ENCODE results near the gene DLG4.

Gene DLG4

DNA sequence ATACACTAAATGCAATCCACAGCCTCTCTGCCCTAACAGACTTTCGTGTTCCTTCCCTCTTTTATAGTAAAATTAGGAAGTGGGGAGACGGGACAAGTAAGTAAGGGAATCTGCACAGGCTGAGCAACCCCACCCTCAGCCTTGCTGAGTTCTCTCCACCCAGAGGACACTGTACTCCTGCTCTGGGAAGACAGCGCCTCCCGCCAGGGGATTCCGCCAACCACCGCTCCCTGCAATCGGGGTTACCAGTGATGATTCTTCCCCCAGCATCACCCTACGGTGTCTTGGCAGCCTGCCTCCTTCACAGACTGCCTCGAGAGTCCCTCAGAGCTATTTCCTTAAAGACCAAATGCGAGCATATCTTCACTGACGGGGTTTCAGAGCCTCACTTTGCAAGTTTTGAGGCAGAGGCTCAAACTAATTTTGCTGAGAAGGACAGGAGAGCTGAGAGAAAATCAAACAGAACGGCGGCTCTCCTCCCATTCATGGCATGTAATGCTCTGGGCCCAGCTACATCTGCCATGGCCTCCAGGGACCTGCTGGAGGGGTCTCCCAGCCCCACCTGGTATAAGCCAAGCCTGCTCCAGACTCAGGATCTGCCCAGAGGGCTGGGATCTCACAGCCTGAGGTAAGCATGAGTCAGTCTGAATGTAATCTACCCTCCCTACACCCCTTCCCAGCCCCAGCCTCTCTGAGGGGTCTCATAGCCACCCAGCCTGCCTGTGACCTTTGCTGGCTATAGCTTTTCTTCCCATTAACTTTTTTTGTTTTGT lies 82.3 kb downstream of the DLG4 start:
- TF ChIP-seq, protein P1, sequence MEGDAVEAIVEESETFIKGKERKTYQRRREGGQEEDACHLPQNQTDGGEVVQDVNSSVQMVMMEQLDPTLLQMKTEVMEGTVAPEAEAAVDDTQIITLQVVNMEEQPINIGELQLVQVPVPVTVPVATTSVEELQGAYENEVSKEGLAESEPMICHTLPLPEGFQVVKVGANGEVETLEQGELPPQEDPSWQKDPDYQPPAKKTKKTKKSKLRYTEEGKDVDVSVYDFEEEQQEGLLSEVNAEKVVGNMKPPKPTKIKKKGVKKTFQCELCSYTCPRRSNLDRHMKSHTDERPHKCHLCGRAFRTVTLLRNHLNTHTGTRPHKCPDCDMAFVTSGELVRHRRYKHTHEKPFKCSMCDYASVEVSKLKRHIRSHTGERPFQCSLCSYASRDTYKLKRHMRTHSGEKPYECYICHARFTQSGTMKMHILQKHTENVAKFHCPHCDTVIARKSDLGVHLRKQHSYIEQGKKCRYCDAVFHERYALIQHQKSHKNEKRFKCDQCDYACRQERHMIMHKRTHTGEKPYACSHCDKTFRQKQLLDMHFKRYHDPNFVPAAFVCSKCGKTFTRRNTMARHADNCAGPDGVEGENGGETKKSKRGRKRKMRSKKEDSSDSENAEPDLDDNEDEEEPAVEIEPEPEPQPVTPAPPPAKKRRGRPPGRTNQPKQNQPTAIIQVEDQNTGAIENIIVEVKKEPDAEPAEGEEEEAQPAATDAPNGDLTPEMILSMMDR (IDR thresholded peaks at IDR 0.05; ENCODE audit: low read depth, low read length) = no peak
- no peak for DNase-seq (ENCODE audit: extremely low read depth, low read depth)
